ENCODE results near the gene GCC1.

GCC1 gene

GRCh38 chr7:127536394-127536691 is 49.1 kb downstream of the GCC1 start:
- DNase-seq (ENCODE audit: low read depth): no peak

GRCh38 chr7:127535546-127536393 is 49.6 kb downstream of the GCC1 start:
- no peak for DNase-seq (ENCODE audit: low read depth)

GRCh38 chr7:127534636-127535035 is 50.8 kb downstream of the GCC1 start:
- no peak for DNase-seq (ENCODE audit: low read depth)

GRCh38 chr7:127532736-127533135 is 52.7 kb downstream of the GCC1 start:
- DNase-seq (ENCODE audit: low read depth): no peak

GRCh38 chr7:127532151-127532550 is 53.2 kb downstream of the GCC1 start:
- DNase-seq (ENCODE audit: low read depth): no peak
